GM13977 (cell line): ENCODE measurements around the gene CTBP2.
"Not testable (repeated sequence)": the region's sequence is repeated elsewhere in the genome, so short reads cannot be mapped to it uniquely, and the experiment has no call there.

Source experiments
- DNase-seq: peaks from one replicate; pipeline ENCODE4 v3.0.0; 2012; ENCODE audit warnings: low spot score
- in situ Hi-C: fragments of 300-500 bp; cut with MboI; formaldehyde crosslinking; loops from one replicate; pipeline ENCODE4 v1.12.0; 2022; ENCODE audit warnings: low sequenced_read_pairs, low pct_unique_long_range_greater_than_20kb, mixed read lengths, inconsistent platforms; ENCODE audit not compliant: unreplicated experiment
- TF ChIP-seq, protein P1 (sequence below): IDR thresholded peaks from 2 replicates; pipeline ENCODE4 v1.5.1; 2012; ENCODE audit warnings: mild to moderate bottlenecking, control low read depth; ENCODE audit not compliant: insufficient read depth; ENCODE audit errors: extremely low read depth, missing control alignments

Gene CTBP2

DNA sequence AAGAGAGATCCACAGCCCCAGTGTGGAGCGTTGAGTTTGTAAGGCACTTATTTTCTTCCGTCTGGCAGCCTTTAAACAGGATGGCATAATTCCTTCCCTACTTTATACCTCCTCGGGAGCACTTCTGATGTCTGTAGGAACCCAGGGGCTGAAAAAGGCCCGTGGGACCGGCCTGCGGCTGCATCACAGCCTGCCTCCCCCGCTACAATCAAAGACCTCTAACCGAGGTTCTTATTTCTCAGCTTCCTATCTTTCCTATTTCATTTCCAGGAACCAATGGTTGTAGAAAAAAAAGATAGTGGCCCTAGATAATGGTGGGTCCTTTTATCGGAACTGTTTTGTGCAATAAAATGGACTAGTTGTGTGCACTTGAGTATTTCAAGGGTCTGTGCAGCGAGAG lies 4.1 kb upstream of the CTBP2 start:
- in situ Hi-C loops: no loop called here
- no peak for DNase-seq
- TF ChIP-seq, protein P1, sequence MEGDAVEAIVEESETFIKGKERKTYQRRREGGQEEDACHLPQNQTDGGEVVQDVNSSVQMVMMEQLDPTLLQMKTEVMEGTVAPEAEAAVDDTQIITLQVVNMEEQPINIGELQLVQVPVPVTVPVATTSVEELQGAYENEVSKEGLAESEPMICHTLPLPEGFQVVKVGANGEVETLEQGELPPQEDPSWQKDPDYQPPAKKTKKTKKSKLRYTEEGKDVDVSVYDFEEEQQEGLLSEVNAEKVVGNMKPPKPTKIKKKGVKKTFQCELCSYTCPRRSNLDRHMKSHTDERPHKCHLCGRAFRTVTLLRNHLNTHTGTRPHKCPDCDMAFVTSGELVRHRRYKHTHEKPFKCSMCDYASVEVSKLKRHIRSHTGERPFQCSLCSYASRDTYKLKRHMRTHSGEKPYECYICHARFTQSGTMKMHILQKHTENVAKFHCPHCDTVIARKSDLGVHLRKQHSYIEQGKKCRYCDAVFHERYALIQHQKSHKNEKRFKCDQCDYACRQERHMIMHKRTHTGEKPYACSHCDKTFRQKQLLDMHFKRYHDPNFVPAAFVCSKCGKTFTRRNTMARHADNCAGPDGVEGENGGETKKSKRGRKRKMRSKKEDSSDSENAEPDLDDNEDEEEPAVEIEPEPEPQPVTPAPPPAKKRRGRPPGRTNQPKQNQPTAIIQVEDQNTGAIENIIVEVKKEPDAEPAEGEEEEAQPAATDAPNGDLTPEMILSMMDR: no peak

DNA sequence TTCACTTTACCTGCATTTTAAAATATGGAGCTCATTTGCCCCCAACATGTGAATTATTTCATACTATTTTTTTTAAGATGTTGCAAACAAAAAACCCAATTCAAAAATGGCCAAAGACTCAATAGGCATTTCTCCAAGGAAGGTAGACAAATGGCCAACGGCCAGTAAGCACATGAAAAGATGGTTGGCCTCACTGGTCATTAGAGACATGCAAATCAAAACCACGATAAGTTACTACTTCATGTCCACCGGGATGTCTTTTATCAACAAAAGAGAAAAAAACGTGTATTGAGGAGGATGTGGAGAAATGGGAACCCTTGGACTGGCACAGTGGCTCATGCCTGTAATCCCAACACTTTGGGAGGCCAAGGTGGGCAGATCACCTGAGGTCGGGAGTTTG lies 3.4 kb upstream of the CTBP2 start:
- TF ChIP-seq, protein P1: no peak
- in situ Hi-C loops: no loop called here
- no peak for DNase-seq

DNA sequence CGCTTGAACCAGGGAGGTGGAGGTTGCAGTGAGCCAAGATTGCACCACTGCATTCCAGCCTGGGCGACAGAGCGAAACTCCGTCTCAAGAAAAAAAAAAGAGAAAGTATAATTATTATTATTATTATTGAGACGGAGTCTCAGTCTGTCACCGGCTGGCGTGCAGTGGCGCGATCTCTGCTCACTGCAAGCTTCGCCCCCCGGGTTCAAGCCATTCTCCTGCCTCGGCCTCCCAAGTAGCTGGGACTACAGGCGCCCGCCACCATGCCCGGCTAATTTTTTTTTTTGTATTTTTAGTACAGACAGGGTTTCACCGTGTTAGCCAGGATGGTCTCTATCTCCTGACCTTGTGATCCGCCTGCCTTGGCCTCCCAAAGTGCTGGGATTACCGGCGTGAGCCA lies 2.9 kb upstream of the CTBP2 start:
- DNase-seq, in situ Hi-C loops: not testable (repeated sequence)

DNA sequence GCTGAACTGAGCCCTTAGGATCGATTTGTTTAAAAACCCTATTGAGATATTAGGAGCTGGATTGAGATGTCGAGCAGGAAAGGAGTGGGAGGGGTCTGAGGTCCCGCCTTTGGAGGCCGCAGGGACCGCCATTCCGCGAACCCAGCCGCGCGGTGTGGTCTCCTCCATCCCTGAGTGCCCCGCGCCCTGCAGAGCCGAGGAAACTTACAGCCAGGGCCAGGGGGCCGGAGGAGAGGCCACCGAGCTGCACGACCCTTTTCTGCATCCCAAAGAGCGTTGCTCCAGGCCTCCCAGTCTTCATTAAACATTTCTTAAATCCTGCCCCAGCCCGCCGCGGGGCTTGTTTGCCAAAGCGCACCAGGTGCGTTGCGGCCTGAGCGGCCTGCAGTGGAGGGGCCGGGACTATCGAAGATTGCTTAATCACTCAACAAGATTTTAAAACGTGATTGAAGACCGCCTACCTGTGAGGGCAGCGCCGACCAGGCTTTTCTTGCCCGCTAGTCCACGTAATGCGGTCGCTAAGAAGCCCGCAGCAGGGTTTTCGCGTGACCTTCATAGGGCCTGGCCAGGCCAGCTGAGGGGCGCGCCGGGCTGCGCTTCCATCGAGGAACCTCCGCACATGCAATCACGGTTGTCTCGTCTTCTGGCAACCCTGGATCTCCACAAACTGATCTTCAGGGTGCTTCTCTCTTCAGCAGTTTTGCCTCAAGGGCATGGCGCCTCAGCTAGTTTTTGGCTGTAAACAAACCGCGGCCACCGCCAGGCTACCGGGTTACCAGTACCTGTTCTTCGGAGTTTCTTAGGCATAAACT lies 2.0 kb upstream of the CTBP2 start:
- DNase-seq: no peak
- TF ChIP-seq, protein P1: no peak
- in situ Hi-C loops: no loop called here

DNA sequence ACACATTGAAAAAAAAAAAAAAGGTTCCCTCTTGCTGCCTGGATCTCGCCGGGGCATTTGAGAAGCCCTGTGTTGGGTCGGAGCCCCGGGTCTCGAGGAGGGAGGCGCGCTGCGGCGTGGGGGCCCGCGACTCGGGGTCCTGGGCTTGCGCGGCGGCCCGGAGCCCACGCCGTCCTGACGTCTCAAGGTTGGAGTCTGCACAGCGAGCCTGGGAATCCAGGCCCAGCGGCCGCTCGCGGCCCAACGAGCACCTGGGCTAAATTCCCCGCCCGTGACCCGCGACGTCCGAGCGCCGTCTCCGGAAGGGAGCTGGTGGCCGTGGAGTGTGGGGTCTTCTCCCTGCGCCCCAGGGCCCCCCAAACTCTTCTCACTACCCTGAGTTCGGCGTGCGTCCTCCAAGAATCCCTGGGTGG lies 1.4 kb upstream of the CTBP2 start:
- TF ChIP-seq, protein P1: no peak
- in situ Hi-C loops: no loop called here
- no peak for DNase-seq

DNA sequence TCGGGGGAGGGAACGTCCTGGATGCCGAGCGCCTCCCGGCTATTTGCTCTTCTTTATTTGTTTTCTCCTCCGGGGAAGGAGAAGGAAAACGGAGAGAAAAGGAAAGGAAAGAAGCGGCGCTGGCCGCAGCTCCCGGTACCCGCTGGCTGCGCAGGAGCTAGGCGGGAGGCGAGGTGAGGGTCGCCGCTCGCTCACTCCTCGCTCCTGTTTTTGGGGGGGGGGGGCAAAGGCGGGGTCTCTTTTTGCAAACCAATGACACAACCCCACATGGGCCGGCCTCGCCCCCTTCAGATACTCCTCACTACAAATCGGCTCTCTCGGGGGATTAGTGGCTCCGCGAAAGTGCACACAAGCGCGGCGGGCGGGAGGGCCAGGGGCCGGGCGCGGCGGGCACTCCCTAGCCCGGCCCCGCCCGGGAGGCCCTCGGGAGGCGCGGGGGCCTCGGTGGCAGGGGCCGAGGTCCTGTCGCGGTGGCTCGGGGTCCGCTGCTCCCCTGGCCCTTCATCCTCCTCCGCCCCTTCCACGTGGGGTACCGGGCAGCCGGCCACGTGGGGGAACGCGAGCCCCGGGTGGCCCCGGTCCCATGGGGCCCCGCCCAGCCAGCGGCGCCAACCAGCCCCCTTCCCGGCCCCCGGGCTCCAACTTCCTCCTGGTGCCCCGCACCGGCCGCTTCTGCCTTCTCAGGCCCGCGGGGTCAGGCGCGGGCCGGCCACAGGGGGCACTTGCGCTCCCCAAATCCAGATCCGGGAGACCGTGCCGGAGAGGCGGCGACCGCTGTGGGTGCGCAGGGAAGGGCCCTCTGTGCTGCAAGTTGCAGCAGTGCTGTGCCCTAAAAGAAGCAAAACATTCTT lies 718 bp upstream of the CTBP2 start:
- in situ Hi-C loops: no loop called here
- peak; percentile 84 for DNase-seq
- TF ChIP-seq, protein P1: peak; percentile 29

DNA sequence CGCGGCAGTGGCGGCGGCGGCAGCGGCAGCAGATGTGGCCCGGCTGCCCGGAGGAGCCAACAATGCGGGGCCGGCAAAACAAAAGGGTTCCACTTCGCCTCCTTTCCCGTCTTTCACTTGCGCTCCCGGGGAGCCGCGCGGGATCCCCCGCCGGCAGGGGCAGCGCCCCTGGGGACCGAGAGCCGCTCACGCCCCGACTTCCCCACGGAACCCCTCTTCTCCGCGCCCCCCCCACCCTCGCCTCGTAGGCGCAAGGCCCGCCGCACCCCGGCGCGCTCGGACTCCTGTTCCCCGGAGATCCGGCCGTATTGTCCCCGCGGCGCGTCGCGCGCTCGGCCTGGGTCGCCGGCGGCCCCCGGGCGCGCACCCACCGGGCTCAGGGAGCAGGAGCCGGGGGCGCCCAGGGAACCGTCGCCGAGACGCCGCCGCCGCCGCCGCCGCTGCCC lies 854 bp downstream of the CTBP2 start:
- TF ChIP-seq, protein P1: no peak
- DNase-seq: peak; percentile 71

More for the DNA sequence above, 854 bp downstream of the CTBP2 start:
- in situ Hi-C loops: no loop called here
